GM23338 (cell line): ENCODE measurements around the gene HIVEP2.

Source experiments
- CREB1 ChIP-seq: fragments of 250-450 bp; sonication (Bioruptor Pico); IDR thresholded peaks from 2 replicates; pipeline ENCODE4 v1.5.0; 2020; ENCODE audit warnings: low read depth, mild to moderate bottlenecking, moderate library complexity
- ETS1 ChIP-seq: IDR thresholded peaks from 2 replicates; pipeline ENCODE4 v1.6.1; 2016; ENCODE audit warnings: antibody characterized with exemption
- EZH2 ChIP-seq: fragments of 200-600 bp; sonication (generic); IDR thresholded peaks from one replicate; pipeline ENCODE4 v1.8.0; 2017; ENCODE audit warnings: antibody characterized with exemption, mild to moderate bottlenecking, low read depth; ENCODE audit not compliant: unreplicated experiment
- EZH2phosphoT487 ChIP-seq: fragments of 200-600 bp; sonication (generic); IDR thresholded peaks from one replicate; pipeline ENCODE4 v1.8.1; 2018; ENCODE audit warnings: antibody characterized with exemption; ENCODE audit not compliant: unreplicated experiment
- JUNB ChIP-seq: IDR thresholded peaks from one replicate; pipeline ENCODE4 v1.6.1; 2016; ENCODE audit warnings: antibody characterized with exemption; ENCODE audit not compliant: unreplicated experiment
- NANOG ChIP-seq: IDR thresholded peaks from 2 replicates; pipeline ENCODE4 v1.6.1; 2016; ENCODE audit warnings: antibody characterized with exemption, borderline replicate concordance
- POLR2AphosphoS5 ChIP-seq: IDR thresholded peaks from 2 replicates; pipeline ENCODE4 v1.6.1; 2016; ENCODE audit warnings: antibody characterized with exemption, low read depth
- REST ChIP-seq: IDR thresholded peaks from one replicate; pipeline ENCODE4 v1.6.1; 2018; ENCODE audit warnings: antibody characterized with exemption; ENCODE audit not compliant: unreplicated experiment
- STAT1 ChIP-seq: IDR thresholded peaks from one replicate; pipeline ENCODE4 v1.6.1; 2016; ENCODE audit warnings: antibody characterized with exemption; ENCODE audit not compliant: unreplicated experiment
- ZNF114 ChIP-seq: fragments of 250-450 bp; sonication (Bioruptor Pico); IDR thresholded peaks from 2 replicates; pipeline ENCODE4 v1.5.0; 2020; ENCODE audit warnings: mild to moderate bottlenecking, moderate library complexity
- ZNF331 ChIP-seq: fragments of 250-450 bp; sonication (Bioruptor Pico); IDR thresholded peaks from 2 replicates; pipeline ENCODE4 v1.5.0; 2020; ENCODE audit warnings: low read depth, mild to moderate bottlenecking, moderate library complexity
- TF ChIP-seq, protein P1 (sequence below), 2 experiments: fragments of 200-600 bp in 1 of 2; sonication (generic) in 1 of 2; conservative IDR thresholded peaks; 2 replicates each; pipeline versions ENCODE4 v1.5.1 to v1.6.1; 2016 to 2017; ENCODE audit warnings: antibody characterized with exemption in 2 of 2, low read depth in 2 of 2, mild to moderate bottlenecking in 2 of 2, moderate library complexity in 1 of 2

- TF ChIP-seq, protein P1, sequence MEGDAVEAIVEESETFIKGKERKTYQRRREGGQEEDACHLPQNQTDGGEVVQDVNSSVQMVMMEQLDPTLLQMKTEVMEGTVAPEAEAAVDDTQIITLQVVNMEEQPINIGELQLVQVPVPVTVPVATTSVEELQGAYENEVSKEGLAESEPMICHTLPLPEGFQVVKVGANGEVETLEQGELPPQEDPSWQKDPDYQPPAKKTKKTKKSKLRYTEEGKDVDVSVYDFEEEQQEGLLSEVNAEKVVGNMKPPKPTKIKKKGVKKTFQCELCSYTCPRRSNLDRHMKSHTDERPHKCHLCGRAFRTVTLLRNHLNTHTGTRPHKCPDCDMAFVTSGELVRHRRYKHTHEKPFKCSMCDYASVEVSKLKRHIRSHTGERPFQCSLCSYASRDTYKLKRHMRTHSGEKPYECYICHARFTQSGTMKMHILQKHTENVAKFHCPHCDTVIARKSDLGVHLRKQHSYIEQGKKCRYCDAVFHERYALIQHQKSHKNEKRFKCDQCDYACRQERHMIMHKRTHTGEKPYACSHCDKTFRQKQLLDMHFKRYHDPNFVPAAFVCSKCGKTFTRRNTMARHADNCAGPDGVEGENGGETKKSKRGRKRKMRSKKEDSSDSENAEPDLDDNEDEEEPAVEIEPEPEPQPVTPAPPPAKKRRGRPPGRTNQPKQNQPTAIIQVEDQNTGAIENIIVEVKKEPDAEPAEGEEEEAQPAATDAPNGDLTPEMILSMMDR (conservative IDR thresholded peaks at IDR 0.05; ENCODE audit: low read depth in 2 of 2) = no peak
- no peak for TF ChIP-seq EZH2phosphoT487
- no peak for TF ChIP-seq POLR2AphosphoS5
- no peak for TF ChIP-seq EZH2
- TF ChIP-seq ZNF331 (CRISPR knock-in tag) = no peak
- TF ChIP-seq REST = no peak
- no peak for TF ChIP-seq JUNB
- TF ChIP-seq ETS1 = no peak
- TF ChIP-seq ZNF114 (CRISPR knock-in tag) = no peak
- no peak for TF ChIP-seq CREB1 (CRISPR knock-in tag)
- TF ChIP-seq NANOG = no peak
- TF ChIP-seq STAT1 = no peak
Observed at GRCh38 chr6:142738035-142738396, 207.0 kb downstream of the HIVEP2 start.
